NCI-H524 (cell line): ENCODE measurements around the gene SDK1.

ENCODE experiments used
- DNase-seq, 2 experiments: peaks; one replicate each; lab custom pipeline; 2025; lab: John Stamatoyannopoulos, UW

SDK1 gene

GRCh38 chr7:3459111-3459510 is 158.1 kb downstream of the SDK1 start:
- DNase-seq, result no peak

- DNase-seq, result no peak
Measured at GRCh38 chr7:3461923-3462322, 160.9 kb downstream of the SDK1 start.

- DNase-seq, result no peak
Measured at GRCh38 chr7:3463696-3464095, 162.6 kb downstream of the SDK1 start.

- DNase-seq, result peak; percentile 81 to 94
Measured at GRCh38 chr7:3464900-3465622, 164.0 kb downstream of the SDK1 start.

DNA sequence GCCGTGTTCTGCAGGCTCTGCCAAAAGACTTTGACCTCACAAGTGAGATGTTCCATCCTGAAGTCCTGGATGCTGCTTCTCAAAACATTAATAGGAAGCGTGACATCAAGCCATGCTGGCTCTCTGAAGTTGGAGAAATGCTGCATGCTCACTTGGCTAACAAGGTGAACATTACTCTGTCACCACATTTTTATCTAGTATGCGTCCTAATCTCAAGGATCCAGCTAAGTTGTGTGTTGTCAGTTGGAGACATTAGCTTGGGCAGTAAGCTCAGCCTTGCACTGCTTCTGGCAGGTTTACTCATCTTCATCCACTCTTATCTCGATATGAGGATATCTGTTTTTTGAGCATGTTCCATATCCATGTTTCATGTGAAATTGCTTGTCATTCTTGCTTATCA is 165.2 kb downstream of the SDK1 start:
- no peak for DNase-seq

DNA sequence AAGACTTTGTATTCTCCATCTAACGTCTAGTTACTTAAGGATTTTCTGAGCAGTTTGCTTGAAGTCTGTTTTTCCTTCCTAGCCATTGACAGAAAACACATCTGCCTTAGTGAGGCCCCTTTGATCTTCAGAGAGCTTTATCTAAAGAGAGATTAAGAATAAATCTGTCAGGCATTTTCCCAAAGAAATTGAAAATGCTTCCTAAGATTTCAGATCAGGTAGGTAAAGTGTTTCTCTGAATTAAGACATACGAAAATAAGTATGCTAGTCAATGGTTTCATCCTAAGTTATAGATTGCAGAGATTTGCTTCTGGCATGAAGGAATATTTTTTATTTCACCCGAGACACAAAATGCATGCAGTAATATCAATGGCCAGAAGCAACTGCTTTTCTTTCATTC is 168.6 kb downstream of the SDK1 start:
- DNase-seq, result peak in 1 of 2 experiments; percentile 13

- DNase-seq, result no peak
Measured at GRCh38 chr7:3480197-3480596, 179.1 kb downstream of the SDK1 start.

DNA sequence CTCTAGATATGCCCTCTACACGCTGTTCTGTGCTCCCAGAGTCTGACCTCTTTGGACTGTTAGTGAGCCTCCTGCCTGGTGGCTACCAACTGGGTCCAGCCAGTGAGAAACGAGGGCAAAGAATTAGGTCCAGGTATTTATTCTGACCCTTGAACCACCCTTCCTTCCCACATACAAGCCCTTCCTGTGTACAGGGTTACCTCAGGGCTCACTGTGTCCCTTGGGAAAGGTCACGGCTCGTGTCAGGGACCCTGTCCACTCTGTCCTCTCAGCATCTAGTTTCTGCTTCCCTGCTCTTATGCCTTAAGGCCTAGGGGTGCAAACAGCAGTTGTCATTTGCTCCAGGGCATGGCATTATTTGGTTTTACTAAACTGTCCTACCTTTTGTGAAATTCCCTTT is 180.4 kb downstream of the SDK1 start:
- DNase-seq, result no peak

GRCh38 chr7:3482147-3482921 is 181.3 kb downstream of the SDK1 start:
- peak; percentile 10 to 21 for DNase-seq

- no peak for DNase-seq
Measured at GRCh38 chr7:3486841-3487240, 185.8 kb downstream of the SDK1 start.

- DNase-seq, result no peak
Measured at GRCh38 chr7:3488829-3489228, 187.8 kb downstream of the SDK1 start.

DNA sequence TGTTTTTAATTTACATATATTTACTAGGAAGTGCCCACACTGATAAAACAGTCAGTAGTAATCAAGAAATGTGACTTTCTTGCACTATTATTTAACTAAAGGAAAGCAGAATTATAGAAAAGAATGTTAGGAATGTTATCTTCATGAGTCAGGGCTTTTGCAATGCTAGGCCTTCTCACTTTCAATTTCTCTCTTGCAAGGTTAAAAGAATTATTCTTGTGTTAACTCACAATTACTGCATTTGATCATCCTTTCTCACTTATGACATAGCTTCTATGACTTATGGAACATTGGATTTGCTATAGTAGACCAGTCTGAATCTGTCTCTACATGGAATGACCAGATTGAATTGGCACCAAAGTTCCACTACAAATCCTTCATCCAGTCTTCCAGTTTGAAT is 192.4 kb downstream of the SDK1 start:
- DNase-seq, result no peak

- no peak for DNase-seq
Measured at GRCh38 chr7:3494947-3495346, 193.9 kb downstream of the SDK1 start.

DNA sequence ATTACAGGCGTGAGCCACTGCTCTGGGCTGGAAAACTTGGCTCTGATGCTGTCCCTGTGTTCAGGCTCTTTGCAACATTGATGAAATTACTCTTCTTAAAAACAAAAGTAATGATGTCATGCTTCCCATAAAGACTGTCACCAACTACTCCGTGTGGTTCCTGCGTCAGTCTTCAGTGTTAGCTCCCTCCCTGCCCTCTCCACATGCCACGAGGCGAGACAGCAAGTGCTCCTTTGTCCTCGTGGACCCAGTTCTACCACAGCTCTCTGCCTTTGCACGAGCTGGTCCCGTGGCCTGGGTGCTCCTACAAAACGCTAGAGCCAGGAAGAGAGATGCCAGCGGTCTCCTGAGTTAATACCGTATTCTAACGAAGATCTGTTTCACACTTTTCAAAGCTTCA is 194.5 kb downstream of the SDK1 start:
- no peak for DNase-seq

- no peak for DNase-seq
Measured at GRCh38 chr7:3495954-3496353, 194.9 kb downstream of the SDK1 start.

- DNase-seq, result peak in 1 of 2 experiments; percentile 56
Measured at GRCh38 chr7:3497796-3498195, 196.7 kb downstream of the SDK1 start.

DNA sequence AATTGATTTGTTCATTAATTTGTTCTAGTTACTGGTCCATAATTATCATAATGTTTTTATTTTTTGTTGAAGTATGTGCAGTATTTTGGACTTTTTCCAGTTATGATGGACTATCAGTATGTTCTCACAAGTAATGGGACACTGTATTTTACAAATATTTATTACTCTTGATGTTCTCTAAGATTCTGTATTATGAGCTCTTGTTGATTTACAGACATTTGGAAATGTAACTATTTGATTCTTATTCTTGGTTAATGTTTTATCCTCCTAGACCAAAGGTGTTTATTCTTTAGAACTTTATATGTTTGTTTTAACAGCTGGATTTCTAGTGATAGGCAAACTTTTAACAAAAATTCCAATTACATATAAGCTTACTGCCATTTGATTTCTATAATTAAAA is 200.6 kb downstream of the SDK1 start:
- no peak for DNase-seq

DNA sequence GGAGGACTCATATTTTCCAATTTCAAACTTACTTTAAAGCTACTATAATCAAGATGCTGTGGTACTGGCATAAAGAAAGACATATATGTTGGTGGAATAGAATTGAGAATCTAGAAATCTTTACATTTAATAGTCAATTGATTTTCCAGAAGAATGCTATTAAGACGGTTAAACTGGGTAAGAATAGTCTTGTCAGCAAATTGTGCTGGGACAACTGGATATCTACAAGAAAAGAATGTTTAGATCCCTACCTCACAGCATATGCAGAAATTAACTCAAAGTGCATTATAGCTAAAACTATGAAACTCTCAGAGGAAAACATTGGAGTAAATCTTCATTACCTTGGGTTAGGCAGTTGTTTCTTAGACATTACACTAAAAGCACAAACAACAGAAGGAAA is 203.3 kb downstream of the SDK1 start:
- no peak for DNase-seq

GRCh38 chr7:3510101-3511020 is 209.3 kb downstream of the SDK1 start:
- DNase-seq, result no peak

GRCh38 chr7:3517344-3517743 is 216.3 kb downstream of the SDK1 start:
- DNase-seq, result no peak

GRCh38 chr7:3518546-3518945 is 217.5 kb downstream of the SDK1 start:
- no peak for DNase-seq

GRCh38 chr7:3520206-3520605 is 219.2 kb downstream of the SDK1 start:
- peak; percentile 74 to 81 for DNase-seq
